HepG2 (cell line): Measurements from ENCODE around the gene CCL19. TPM values are rescaled to one million over a fixed set of nuclear protein-coding genes. Genes with fewer than 3 reads are reported as not detected.
A peak's percentile ranks its signal among the peaks of the same experiment; 100 is the strongest.

Experiments
- ELF1 ChIP-seq: sonication (generic); formaldehyde crosslinking; IDR thresholded peaks from 2 replicates; pipeline ENCODE4 v1.4.0; 2020; ENCODE audit warnings: missing genetic modification reagents
- IKZF5 ChIP-seq: IDR thresholded peaks from 2 replicates; pipeline ENCODE4 v1.6.1; 2018; ENCODE audit warnings: missing genetic modification reagents, mild to moderate bottlenecking, missing compliant biosample characterization
- MIXL1 ChIP-seq: IDR thresholded peaks from 2 replicates; pipeline ENCODE4 v1.6.1; 2016
- MTA1 ChIP-seq: sonication (generic); formaldehyde crosslinking; IDR thresholded peaks from 2 replicates; pipeline ENCODE4 v1.4.0; 2020; ENCODE audit warnings: missing genetic modification reagents, mild to moderate bottlenecking, borderline replicate concordance
- NONO ChIP-seq, 2 experiments: fragments of 450-650 bp in 1 of 2; sonication (generic) in 1 of 2; formaldehyde crosslinking in 1 of 2; IDR thresholded peaks in 1 of 2; conservative IDR thresholded peaks in 1 of 2; 2 replicates each; pipeline versions ENCODE4 v1.6.1 to v1.8.0; 2017 to 2022; ENCODE audit warnings: mild to moderate bottlenecking in 1 of 2, missing genetic modification reagents in 1 of 2, moderate library complexity in 1 of 2
- PHF20 ChIP-seq: sonication (generic); formaldehyde crosslinking; IDR thresholded peaks from 2 replicates; pipeline ENCODE4 v1.5.0; 2020; ENCODE audit warnings: mild to moderate bottlenecking, missing genetic modification reagents
- PITX1 ChIP-seq: sonication (generic); formaldehyde crosslinking; IDR thresholded peaks from 2 replicates; pipeline ENCODE4 v1.5.1; 2020; ENCODE audit warnings: mild to moderate bottlenecking, missing genetic modification reagents
- RELA ChIP-seq: sonication (generic); formaldehyde crosslinking; IDR thresholded peaks from 2 replicates; pipeline ENCODE4 v1.4.0; 2020; ENCODE audit warnings: missing genetic modification reagents
- SIX4 ChIP-seq: sonication (generic); formaldehyde crosslinking; IDR thresholded peaks from 2 replicates; pipeline ENCODE4 v1.4.0; 2020; ENCODE audit warnings: missing genetic modification reagents
- TFAP4 ChIP-seq: sonication (generic); IDR thresholded peaks from 2 replicates; pipeline ENCODE4 v1.6.1; 2016; ENCODE audit warnings: low read depth, borderline replicate concordance
- ZBTB37 ChIP-seq: sonication (generic); formaldehyde crosslinking; IDR thresholded peaks from 2 replicates; pipeline ENCODE4 v1.4.0; 2020; ENCODE audit warnings: mild to moderate bottlenecking, missing genetic modification reagents
- ZFP37 ChIP-seq: sonication (generic); formaldehyde crosslinking; IDR thresholded peaks from 2 replicates; pipeline ENCODE4 v1.4.0; 2020; ENCODE audit warnings: missing genetic modification reagents, borderline replicate concordance
- ZKSCAN5 ChIP-seq: sonication (generic); formaldehyde crosslinking; IDR thresholded peaks from 2 replicates; pipeline ENCODE4 v1.5.1; 2020; ENCODE audit warnings: mild to moderate bottlenecking, missing genetic modification reagents
- ZNF136 ChIP-seq: sonication (generic); formaldehyde crosslinking; IDR thresholded peaks from 2 replicates; pipeline ENCODE4 v1.8.1; 2022; ENCODE audit warnings: low read depth, mild to moderate bottlenecking, moderate library complexity, missing genetic modification reagents
- ZNF138 ChIP-seq: sonication (generic); formaldehyde crosslinking; IDR thresholded peaks from 2 replicates; pipeline ENCODE4 v1.5.0; 2020; ENCODE audit warnings: mild to moderate bottlenecking, low read depth, missing genetic modification reagents
- ZNF484 ChIP-seq: sonication (generic); formaldehyde crosslinking; IDR thresholded peaks from 2 replicates; pipeline ENCODE4 v1.5.1; 2020; ENCODE audit warnings: mild to moderate bottlenecking, low read depth, missing genetic modification reagents, borderline replicate concordance
- ZNF580 ChIP-seq: IDR thresholded peaks from 2 replicates; pipeline ENCODE4 v1.6.1; 2016; ENCODE audit warnings: low read depth, borderline replicate concordance
- ZNF839 ChIP-seq: sonication (generic); formaldehyde crosslinking; IDR thresholded peaks from 2 replicates; pipeline ENCODE4 v1.4.0; 2020; ENCODE audit warnings: missing genetic modification reagents, mild to moderate bottlenecking, borderline replicate concordance
- polyA plus RNA-seq, 8 experiments: library from polyadenylated mRNA; depleted of rRNA in 3 of 8; stranded (reverse) in 7 of 8; unstranded in 1 of 8; fragments of >200 nt; fragmentation: Illumina TruSeq in 4 of 8; extraction: Trizol in 4 of 8; gene quantifications; 2 replicates each; pipeline versions ENCODE4 v1.2.1 to v1.2.3, GENCODE V29; 2011 to 2016; ENCODE audit warnings: low read depth in 4 of 8, missing spikeins in 1 of 8, mixed read lengths in 1 of 8; ENCODE audit not compliant: insufficient read depth in 1 of 8
- total RNA-seq, 5 experiments: library from RNA; depleted of rRNA; stranded (reverse); fragments of >200 nt; fragmentation: Illumina TruSeq; extraction: Trizol; gene quantifications; 2 replicates each; pipeline ENCODE4 v1.2.3, GENCODE V29; 2016; ENCODE audit warnings: low read depth in 1 of 5
- TF ChIP-seq, protein P1 (sequence below): sonication (generic); formaldehyde crosslinking; IDR thresholded peaks from 2 replicates; pipeline ENCODE4 v1.5.0; 2020; ENCODE audit warnings: mild to moderate bottlenecking, missing genetic modification reagents, borderline replicate concordance
- TF ChIP-seq, protein P2 (sequence below): sonication (generic); formaldehyde crosslinking; IDR thresholded peaks from 2 replicates; pipeline ENCODE4 v1.5.1; 2020; ENCODE audit warnings: mild to moderate bottlenecking, missing genetic modification reagents, borderline replicate concordance

CCL19 gene
- total and polyA plus RNA-seq, 2 of the 13 experiments (the other 11 are each of a cell fraction or from before 2014, with no cell fraction given) = not detected

- TF ChIP-seq IKZF5 (CRISPR knock-in tag) = peak; percentile 20; the same call in 1 of the 2 replicates
- peak; percentile 32; the same call in 1 of the 2 replicates for TF ChIP-seq TFAP4
- 0 out of 2 replicates have a peak, but pooled peaks have one; percentile 40 for TF ChIP-seq SIX4 (CRISPR knock-in tag)
- TF ChIP-seq ELF1 (CRISPR knock-in tag) = peak; percentile 49
- no peak for TF ChIP-seq RELA (CRISPR knock-in tag)
- no peak for TF ChIP-seq ZNF839 (CRISPR knock-in tag)
- TF ChIP-seq MIXL1 (CRISPR knock-in tag) = peak; percentile 79; the same call in 1 of the 2 replicates
- TF ChIP-seq NONO (IDR thresholded peaks at IDR 0.05) = no peak
- peak; percentile 36; the same call in 1 of the 2 replicates for TF ChIP-seq NONO (CRISPR knock-in tag; conservative IDR thresholded peaks at IDR 0.05)
- no peak for TF ChIP-seq ZNF136 (CRISPR knock-in tag)
- TF ChIP-seq MTA1 = peak; percentile 36; the same call in 1 of the 2 replicates
- TF ChIP-seq PITX1 (CRISPR knock-in tag) = peak; percentile 54; the same call in 1 of the 2 replicates
- TF ChIP-seq ZNF138 = no peak
- no peak for TF ChIP-seq PHF20 (CRISPR knock-in tag)
- TF ChIP-seq ZKSCAN5 (CRISPR knock-in tag) = no peak
- TF ChIP-seq, protein P1, sequence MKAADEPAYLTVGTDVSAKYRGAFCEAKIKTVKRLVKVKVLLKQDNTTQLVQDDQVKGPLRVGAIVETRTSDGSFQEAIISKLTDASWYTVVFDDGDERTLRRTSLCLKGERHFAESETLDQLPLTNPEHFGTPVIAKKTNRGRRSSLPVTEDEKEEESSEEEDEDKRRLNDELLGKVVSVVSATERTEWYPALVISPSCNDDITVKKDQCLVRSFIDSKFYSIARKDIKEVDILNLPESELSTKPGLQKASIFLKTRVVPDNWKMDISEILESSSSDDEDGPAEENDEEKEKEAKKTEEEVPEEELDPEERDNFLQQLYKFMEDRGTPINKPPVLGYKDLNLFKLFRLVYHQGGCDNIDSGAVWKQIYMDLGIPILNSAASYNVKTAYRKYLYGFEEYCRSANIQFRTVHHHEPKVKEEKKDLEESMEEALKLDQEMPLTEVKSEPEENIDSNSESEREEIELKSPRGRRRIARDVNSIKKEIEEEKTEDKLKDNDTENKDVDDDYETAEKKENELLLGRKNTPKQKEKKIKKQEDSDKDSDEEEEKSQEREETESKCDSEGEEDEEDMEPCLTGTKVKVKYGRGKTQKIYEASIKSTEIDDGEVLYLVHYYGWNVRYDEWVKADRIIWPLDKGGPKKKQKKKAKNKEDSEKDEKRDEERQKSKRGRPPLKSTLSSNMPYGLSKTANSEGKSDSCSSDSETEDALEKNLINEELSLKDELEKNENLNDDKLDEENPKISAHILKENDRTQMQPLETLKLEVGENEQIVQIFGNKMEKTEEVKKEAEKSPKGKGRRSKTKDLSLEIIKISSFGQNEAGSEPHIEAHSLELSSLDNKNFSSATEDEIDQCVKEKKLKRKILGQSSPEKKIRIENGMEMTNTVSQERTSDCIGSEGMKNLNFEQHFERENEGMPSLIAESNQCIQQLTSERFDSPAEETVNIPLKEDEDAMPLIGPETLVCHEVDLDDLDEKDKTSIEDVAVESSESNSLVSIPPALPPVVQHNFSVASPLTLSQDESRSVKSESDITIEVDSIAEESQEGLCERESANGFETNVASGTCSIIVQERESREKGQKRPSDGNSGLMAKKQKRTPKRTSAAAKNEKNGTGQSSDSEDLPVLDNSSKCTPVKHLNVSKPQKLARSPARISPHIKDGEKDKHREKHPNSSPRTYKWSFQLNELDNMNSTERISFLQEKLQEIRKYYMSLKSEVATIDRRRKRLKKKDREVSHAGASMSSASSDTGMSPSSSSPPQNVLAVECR (CRISPR knock-in tag) = peak; percentile 30; the same call in 1 of the 2 replicates
- no peak for TF ChIP-seq ZNF484 (CRISPR knock-in tag)
- TF ChIP-seq, protein P2, sequence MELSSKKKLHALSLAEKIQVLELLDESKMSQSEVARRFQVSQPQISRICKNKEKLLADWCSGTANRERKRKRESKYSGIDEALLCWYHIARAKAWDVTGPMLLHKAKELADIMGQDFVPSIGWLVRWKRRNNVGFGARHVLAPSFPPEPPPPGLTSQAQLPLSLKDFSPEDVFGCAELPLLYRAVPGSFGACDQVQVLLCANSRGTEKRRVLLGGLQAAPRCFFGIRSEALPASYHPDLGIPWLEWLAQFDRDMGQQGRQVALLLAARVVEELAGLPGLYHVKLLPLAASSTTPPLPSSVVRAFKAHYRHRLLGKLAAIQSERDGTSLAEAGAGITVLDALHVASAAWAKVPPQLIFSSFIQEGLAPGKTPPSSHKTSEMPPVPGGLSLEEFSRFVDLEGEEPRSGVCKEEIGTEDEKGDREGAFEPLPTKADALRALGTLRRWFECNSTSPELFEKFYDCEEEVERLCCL = no peak
- no peak for TF ChIP-seq ZFP37 (CRISPR knock-in tag)
- TF ChIP-seq ZBTB37 (CRISPR knock-in tag) = no peak
- peak; percentile 38; the same call in 1 of the 2 replicates for TF ChIP-seq ZNF580 (CRISPR knock-in tag)
Observed at GRCh38 chr9:34644766-34645314, 46.2 kb downstream of the CCL19 start (continued).
